Stimulated activated CD4-positive, alpha-beta T cell treated with anti-CD3 and anti-CD28 coated beads, Interleukin-1b, Interleukin-23, amount 100 ng/mL, for 24 hours (primary cell): ENCODE data around the gene XAGE3.
"Not testable (repeated sequence)": the region's sequence is repeated elsewhere in the genome, so short reads cannot be mapped to it uniquely, and the experiment has no call there.

Experiments used
- DNase-seq, 4 experiments: peaks; one replicate each; pipeline ENCODE4 v3.0.0-alpha.2; 2020; ENCODE audit warnings: low read depth in 4 of 4, low spot score in 1 of 4

XAGE3 gene

DNA sequence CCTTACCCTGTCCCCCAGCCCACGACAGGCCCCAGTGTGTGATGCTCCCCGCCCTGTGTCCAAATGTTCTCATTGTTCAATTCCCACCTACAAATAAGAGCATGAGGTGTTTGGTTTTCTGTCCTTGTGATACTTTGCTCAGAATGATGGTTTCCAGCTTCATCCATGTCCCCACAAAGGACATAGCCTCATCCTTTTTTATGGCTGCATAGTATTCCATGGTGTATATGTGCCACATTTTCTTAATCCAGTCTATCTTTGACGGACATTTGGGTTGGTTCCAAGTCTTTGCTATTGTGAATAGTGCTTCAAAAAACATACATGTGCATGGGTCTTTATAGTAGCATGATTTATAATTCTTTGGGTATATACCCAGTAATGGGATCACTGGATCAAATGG is 24.3 kb downstream of the XAGE3 start:
- not testable (repeated sequence) for DNase-seq

DNA sequence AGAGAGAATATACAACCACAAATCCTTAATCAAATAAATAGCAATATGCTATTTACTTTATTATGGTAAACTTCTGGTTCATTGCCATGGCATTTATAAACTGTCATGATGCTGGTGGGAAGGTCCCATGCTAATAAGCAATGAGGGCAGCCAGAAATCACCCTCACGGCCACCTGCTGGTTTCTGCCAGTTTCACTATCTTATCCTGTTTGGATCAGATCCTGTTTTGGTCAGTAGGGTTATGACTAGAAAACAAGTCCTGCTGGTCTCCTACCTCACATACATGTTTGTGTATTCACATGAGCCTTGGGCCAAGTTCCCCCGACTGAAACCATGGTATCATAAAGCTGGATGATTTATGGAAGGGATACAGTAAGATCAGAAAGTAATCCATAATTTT is 28.7 kb downstream of the XAGE3 start:
- no peak for DNase-seq

DNA sequence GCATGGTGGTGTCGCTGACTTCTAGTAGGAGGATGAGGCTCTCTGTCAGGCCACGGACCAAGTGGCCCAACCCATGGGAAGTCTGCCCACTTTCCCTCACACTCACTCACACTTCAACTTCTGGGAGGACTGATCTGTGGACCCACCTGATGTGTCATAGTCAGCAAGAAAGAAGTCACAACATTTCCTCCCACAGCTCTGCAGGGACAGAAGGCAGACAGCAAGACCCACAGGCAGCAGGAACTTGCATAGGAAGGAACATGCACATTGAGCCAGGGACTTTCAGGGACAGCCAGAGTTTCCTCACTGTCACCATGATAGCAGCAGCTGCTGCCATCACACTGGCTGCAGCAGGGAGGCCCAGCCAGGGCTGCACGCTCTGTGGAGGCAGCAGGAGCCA is 37.3 kb downstream of the XAGE3 start:
- DNase-seq, result no peak

DNA sequence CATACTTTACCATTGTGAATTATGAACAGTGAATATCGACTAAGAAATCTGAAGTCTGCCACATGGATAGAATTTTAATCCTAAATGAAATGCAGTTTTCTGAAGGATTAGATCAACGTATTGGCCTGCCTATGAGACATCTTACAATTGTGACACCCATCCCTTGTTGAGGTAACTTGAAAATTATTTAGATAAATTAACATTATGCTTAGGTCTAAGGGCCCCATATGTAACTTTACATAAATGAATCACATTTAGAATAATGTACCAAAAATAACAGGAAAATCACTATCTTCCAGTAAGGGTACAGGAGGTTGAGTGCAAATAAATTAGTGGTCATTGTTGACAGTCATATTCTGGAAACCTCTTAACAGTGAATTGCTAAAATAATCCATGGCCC is 43.3 kb downstream of the XAGE3 start:
- no peak for DNase-seq

DNA sequence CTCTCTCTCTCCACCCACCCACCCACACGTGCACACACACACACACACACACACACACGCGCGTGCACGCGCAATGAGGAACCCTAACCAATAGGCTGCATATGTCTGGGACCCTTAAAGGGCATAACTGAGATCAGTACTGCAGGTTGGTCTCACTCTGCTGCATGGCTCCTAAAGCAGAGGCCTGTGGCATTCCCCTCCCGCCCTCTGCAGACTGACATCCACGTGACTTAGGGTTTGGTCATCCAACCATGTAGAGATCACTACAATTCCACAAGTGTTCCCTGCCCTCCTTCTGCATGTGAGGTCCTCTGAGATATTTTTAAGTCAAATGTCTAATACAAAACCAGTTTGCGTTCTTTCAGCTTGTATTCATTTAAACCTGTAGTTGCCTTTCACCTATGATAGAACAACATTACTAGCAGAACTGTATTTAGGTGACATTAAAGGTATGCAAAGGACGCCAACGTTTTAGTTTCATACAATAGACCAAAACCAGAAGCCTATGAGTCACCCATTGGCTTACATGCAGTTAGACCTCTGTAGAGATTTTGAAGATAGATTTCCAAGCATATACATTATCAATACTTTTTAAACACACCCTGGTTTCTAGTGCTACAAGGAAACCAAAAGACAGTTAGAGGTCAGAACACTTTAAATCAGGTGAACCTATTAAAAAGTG is 46.7 kb downstream of the XAGE3 start:
- DNase-seq, result no peak

DNA sequence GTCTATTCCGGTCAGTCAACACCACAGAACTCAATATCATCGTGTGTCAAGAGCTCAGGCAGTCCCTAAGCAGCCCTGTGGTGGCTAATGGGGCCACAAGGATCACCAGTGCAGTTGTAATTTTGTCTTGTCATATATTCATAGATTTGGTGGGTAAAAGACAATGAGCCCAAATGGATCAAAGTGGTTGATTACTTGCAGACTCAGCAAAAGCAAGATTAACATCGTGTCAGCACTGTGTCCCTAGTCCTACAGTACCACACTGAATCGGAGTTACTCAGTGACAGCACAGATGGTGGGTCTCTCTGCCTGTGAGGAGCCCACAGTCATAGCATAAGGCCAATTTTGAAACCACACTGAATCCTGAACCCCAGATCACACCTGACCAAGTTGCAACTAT is 48.1 kb downstream of the XAGE3 start:
- no peak for DNase-seq
